Islet of Langerhans (tissue), 1 donor: ENCODE data around the gene ARHGAP19.
"Not testable (repeated sequence)": the region's sequence is repeated elsewhere in the genome, so short reads cannot be mapped to it uniquely, and the experiment has no call there.

Experiments
- FAIRE-seq: peaks from one replicate; lab custom pipeline; 2011; peaks lifted over from hg19 to GRCh38; lab: Jason Lieb, UNC

ARHGAP19 gene

GRCh38 chr10:97321032-97321803 is 28.8 kb upstream of the ARHGAP19 start:
- no peak for FAIRE-seq

- no peak for FAIRE-seq
Observed at GRCh38 chr10:97320480-97321031, 28.1 kb upstream of the ARHGAP19 start.

DNA sequence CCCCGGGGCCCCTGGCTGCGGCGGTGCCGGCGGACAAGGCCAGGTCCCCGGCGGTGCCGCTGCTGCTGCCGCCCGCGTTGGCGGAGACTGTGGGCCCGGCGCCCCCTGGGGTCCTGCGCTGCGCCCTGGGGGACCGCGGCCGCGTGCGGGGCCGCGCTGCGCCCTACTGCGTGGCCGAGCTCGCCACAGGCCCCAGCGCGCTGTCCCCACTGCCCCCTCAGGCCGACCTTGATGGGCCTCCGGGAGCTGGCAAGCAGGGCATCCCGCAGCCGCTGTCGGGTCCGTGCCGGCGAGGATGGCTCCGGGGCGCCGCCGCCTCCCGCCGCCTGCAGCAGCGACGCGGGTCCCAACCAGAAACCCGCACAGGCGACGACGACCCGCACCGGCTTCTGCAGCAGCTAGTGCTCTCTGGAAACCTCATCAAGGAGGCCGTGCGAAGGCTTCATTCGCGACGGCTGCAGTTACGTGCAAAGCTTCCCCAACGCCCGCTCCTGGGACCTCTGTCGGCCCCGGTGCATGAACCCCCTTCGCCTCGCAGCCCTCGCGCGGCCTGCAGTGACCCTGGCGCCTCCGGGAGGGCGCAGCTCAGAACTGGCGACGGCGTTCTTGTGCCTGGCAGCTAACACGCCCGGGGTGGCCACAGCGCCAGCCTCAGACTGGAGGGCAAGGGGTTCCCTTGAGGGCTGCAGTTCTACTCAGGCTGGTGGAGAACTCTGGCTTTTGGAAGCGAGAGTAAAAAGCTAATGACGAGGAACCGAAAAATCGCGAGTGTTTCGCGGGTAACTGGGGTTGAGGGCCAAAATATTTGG is 27.4 kb upstream of the ARHGAP19 start:
- FAIRE-seq = no peak

GRCh38 chr10:97318772-97319651 is 26.6 kb upstream of the ARHGAP19 start, which contains the start of gene FRAT1:
FRAT1 (plus strand) TSS chr10:97319271; CDS start chr10:97319454, 183 bp downstream.
- FAIRE-seq = no peak

- FAIRE-seq = no peak
Observed at GRCh38 chr10:97314671-97315070, 22.2 kb upstream of the ARHGAP19 start.

DNA sequence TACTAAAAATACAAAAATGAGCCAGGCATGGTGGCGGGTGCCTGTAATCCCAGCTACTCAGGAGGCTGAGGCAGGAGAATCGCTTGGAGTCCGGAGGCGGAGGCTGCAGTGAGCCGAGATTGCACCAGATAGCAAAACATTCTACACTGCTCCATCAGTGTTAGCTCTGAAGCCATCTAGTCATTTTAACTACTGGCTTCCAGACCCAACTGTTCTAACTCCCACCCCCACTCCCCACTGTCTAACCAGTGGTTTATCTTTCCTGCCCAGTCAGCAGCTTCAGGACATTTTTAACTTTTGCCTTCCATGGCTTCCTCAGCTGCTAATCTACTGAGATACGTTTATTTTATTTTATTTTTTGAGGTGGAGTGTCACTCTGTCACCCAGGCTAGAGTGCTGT is 20.5 kb upstream of the ARHGAP19 start:
- FAIRE-seq = no peak

- no peak for FAIRE-seq
Observed at GRCh38 chr10:97311111-97311626, 18.7 kb upstream of the ARHGAP19 start.

DNA sequence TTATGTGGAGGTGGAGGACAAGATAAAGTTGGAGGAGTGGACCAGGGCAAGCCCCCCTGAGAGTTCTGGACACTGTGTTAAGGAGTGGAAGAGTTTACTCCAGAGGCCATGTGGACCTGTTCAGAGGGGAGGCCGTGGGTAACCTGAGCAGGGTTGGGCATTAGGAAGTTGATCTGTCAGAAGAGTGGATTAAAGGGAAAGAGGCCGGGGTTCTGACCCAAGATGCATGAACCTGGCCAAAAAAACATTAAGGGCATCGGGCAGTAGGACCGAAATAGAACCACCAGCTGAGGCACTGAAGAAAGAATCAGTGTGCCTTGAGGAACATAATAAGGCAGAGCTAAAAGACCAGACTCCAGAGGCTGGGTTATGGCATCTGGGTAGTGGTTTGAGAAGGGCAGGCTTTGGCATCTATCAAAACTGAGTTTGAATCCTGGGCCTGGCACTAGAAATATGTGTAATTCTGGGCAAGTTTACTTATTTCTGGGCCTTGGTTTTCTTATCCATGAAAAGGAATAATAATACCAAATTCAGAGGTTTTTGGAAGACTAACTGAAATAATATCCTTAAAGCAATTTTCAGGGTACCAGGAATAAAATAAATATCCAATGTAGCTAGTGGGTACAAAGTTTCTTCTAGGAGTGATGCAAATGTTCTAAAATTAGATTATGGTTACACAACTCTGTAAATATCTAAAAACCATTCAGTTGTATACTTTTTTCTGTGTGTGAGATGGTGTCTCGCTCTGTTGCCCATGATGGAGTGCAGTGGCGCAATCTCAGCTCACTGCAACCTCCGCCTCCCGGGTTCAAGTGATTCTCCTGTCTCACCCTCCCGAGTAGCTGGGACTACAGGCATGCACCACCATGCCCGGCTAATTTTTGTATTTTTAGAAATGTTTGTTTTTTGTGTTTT is 15.7 kb upstream of the ARHGAP19 start:
- no peak for FAIRE-seq

GRCh38 chr10:97307441-97307840 is 15.0 kb upstream of the ARHGAP19 start:
- no peak for FAIRE-seq

GRCh38 chr10:97302088-97302791 is 9.8 kb upstream of the ARHGAP19 start:
- no peak for FAIRE-seq

- no peak for FAIRE-seq
Observed at GRCh38 chr10:97300980-97301379, 8.5 kb upstream of the ARHGAP19 start.

DNA sequence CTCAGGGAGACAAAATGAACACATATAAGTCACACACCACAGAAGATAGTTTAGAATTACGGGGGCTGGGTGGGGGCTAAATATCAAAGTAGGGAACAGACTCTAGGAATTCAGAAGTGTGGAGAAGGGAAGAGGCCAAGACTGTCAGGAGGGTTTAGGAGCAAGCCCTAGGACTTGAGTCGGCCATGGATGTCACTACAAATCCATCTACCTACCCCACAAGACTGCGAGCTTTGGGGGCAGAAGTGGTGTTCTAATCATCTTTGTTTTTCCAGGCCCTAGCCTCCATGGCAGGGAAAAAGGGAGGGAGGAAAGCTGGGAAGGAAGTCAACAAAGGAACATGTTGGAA is 5.8 kb upstream of the ARHGAP19 start:
- FAIRE-seq = no peak

- FAIRE-seq = no peak
Observed at GRCh38 chr10:97297556-97298222, 5.3 kb upstream of the ARHGAP19 start.

- no peak for FAIRE-seq
Observed at GRCh38 chr10:97292862-97293198, 393 bp upstream of the ARHGAP19 start.

- no peak for FAIRE-seq
Observed at GRCh38 chr10:97291357-97292096, 910 bp downstream of the ARHGAP19 start.

DNA sequence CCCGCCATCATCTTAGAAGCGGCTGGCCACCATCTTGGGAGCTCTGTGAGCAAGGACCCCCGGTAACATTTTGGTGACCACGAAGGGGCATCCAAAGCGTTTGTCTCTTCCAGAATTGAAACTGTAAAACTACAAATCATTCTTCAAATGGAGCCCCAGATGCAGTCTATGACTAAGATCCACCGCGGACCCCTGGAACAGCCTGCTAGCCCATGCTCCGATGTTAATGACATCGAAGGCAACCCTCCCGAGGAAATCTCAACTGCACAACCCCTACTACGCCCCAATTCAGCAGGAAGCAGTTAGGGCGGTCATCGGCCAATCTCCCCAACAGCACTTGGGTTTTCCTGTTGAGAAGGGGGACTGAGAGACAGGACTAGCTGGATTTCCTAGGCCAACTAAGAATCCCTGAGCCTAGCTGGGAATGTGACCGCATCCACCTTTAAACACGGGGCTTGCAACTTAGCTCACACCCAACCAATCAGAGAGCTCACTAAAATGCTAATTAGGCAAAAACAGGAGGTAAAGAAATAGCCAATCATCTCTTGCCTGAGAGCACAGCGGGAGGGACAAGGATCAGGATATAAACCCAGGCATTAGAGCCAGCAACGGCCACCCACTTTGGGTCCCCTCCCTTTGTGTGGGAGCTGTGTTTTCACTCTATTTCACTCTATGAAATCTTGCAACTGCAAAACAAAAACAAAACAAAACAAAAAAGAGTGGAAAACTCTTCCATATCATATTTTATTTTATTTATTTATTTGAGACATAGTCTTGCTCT is 1.7 kb downstream of the ARHGAP19 start:
- not testable (repeated sequence) for FAIRE-seq

DNA sequence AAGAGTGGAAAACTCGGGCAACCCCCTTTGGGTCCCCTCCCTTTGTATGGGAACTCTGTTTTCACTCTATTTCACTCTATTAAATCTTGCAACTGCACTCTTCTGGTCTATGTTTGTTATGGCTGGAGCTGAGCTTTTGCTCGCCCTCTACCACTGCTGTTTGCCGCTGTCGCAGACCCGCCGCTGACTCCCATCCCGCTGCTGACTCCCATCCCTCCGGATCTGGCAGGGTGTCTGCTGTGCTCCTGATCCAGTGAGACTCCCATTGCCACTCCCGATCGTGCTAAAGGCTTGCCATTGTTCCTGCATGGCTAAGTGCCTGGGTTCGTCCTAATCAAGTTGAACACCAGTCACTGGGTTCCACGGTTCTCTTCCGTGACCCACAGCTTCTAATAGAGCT is 2.4 kb downstream of the ARHGAP19 start:
- FAIRE-seq = not testable (repeated sequence)

GRCh38 chr10:97280783-97281182 is 11.7 kb downstream of the ARHGAP19 start:
- no peak for FAIRE-seq
